ENCODE data around the gene PLA2G5.
"Not testable (repeated sequence)": the region's sequence is repeated elsewhere in the genome, so short reads cannot be mapped to it uniquely, and the experiment has no call there.

The PLA2G5 gene

GRCh38 chr1:20029178-20029912, 40.6 kb upstream of the PLA2G5 start:
- H3F3A ChIP-seq (ENCODE audit: insufficient read depth, low read length): no peaks in the 10 kb centered on the region
- peaks cover 16% of the 10 kb centered on the region for H3K27me3 ChIP-seq (replicated peaks; ENCODE audit: insufficient read depth, low read length)
- no peaks in the 10 kb centered on the region for H3K9me3 ChIP-seq (replicated peaks; ENCODE audit: insufficient read depth, low read length)
- no peak overlapping the region for H3K27ac ChIP-seq (ENCODE audit: low read length)
- H3K36me3 ChIP-seq (replicated peaks; ENCODE audit: insufficient read depth, low read length): no peaks in the 10 kb centered on the region
- H3K4me2 ChIP-seq (ENCODE audit: low read depth, low read length): no peak overlapping the region
- DNase-seq: no peak
- H3K9ac ChIP-seq (ENCODE audit: low read length): no peak overlapping the region
- no peak overlapping the region for H3K4me3 ChIP-seq (ENCODE audit: low read length)
- no peak overlapping the region for H2AFZ ChIP-seq (ENCODE audit: low read length)
- no peaks in the 10 kb centered on the region for H3K4me1 ChIP-seq (ENCODE audit: low read length)
- no peaks in the 10 kb centered on the region for H3K79me2 ChIP-seq (ENCODE audit: low read length)
- no peaks in the 10 kb centered on the region for H3K9me2 ChIP-seq (replicated peaks; ENCODE audit: insufficient read depth, low read length)
- TF ChIP-seq EZH2 (optimal IDR thresholded peaks at IDR 0.05; ENCODE audit: low read depth, low read length) (no peak), EZH2phosphoT487 (IDR thresholded peaks at IDR 0.05; ENCODE audit: low read length) (no peak), CTCF (IDR thresholded peaks at IDR 0.05; ENCODE audit: low read length) (no peak)
- no peaks in the 10 kb centered on the region for H4K20me1 ChIP-seq (ENCODE audit: insufficient read depth, low read length)

GRCh38 chr1:20030436-20031151, 39.4 kb upstream of the PLA2G5 start:
- H3K27ac ChIP-seq (ENCODE audit: low read length); H3K79me2 ChIP-seq (ENCODE audit: low read length); H3K36me3 ChIP-seq (replicated peaks; ENCODE audit: insufficient read depth, low read length); H3K9ac ChIP-seq (ENCODE audit: low read length); H2AFZ ChIP-seq (ENCODE audit: low read length); H3K9me2 ChIP-seq (replicated peaks; ENCODE audit: insufficient read depth, low read length); DNase-seq; H3K4me2 ChIP-seq (ENCODE audit: low read depth, low read length); H3K4me3 ChIP-seq (ENCODE audit: low read length); H3K9me3 ChIP-seq (replicated peaks; ENCODE audit: insufficient read depth, low read length); H4K20me1 ChIP-seq (ENCODE audit: insufficient read depth, low read length); H3K4me1 ChIP-seq (ENCODE audit: low read length); H3F3A ChIP-seq (ENCODE audit: insufficient read depth, low read length): not testable (repeated sequence)
- peaks cover 16% of the 10 kb centered on the region for H3K27me3 ChIP-seq (replicated peaks; ENCODE audit: insufficient read depth, low read length)

- no peaks in the 10 kb centered on the region for H3K4me1 ChIP-seq (ENCODE audit: low read length)
- TF ChIP-seq EZH2 (optimal IDR thresholded peaks at IDR 0.05; ENCODE audit: low read depth, low read length) (no peak), EZH2phosphoT487 (IDR thresholded peaks at IDR 0.05; ENCODE audit: low read length) (no peak), CTCF (IDR thresholded peaks at IDR 0.05; ENCODE audit: low read length) (no peak)
- H3K27me3 ChIP-seq (replicated peaks; ENCODE audit: insufficient read depth, low read length): peaks cover 16% of the 10 kb centered on the region
- no peaks in the 10 kb centered on the region for H3K9me2 ChIP-seq (replicated peaks; ENCODE audit: insufficient read depth, low read length)
- H3K4me3 ChIP-seq (ENCODE audit: low read length): no peak overlapping the region
- no peaks in the 10 kb centered on the region for H4K20me1 ChIP-seq (ENCODE audit: insufficient read depth, low read length)
- no peaks in the 10 kb centered on the region for H3F3A ChIP-seq (ENCODE audit: insufficient read depth, low read length)
- H3K9me3 ChIP-seq (replicated peaks; ENCODE audit: insufficient read depth, low read length): no peaks in the 10 kb centered on the region
- no peak overlapping the region for H3K9ac ChIP-seq (ENCODE audit: low read length)
- no peak overlapping the region for H2AFZ ChIP-seq (ENCODE audit: low read length)
- no peaks in the 10 kb centered on the region for H3K36me3 ChIP-seq (replicated peaks; ENCODE audit: insufficient read depth, low read length)
- H3K27ac ChIP-seq (ENCODE audit: low read length): no peak overlapping the region
- H3K79me2 ChIP-seq (ENCODE audit: low read length): no peaks in the 10 kb centered on the region
- H3K4me2 ChIP-seq (ENCODE audit: low read depth, low read length): no peak overlapping the region
- DNase-seq: no peak
These were observed 38.8 kb upstream of the PLA2G5 start for GRCh38 chr1:20031161-20031560.

GRCh38 chr1:20031836-20032235, 38.2 kb upstream of the PLA2G5 start:
- H3K4me3 ChIP-seq (ENCODE audit: low read length): no peak overlapping the region
- H2AFZ ChIP-seq (ENCODE audit: low read length): no peak overlapping the region
- no peak overlapping the region for H3K4me2 ChIP-seq (ENCODE audit: low read depth, low read length)
- no peaks in the 10 kb centered on the region for H4K20me1 ChIP-seq (ENCODE audit: insufficient read depth, low read length)
- no peaks in the 10 kb centered on the region for H3F3A ChIP-seq (ENCODE audit: insufficient read depth, low read length)
- H3K79me2 ChIP-seq (ENCODE audit: low read length): no peaks in the 10 kb centered on the region
- H3K9me2 ChIP-seq (replicated peaks; ENCODE audit: insufficient read depth, low read length): no peaks in the 10 kb centered on the region
- no peaks in the 10 kb centered on the region for H3K36me3 ChIP-seq (replicated peaks; ENCODE audit: insufficient read depth, low read length)
- no peak overlapping the region for H3K27ac ChIP-seq (ENCODE audit: low read length)
- H3K27me3 ChIP-seq (replicated peaks; ENCODE audit: insufficient read depth, low read length): peaks cover 14% of the 10 kb centered on the region; the same call in 1 of the 2 replicates
- no peaks in the 10 kb centered on the region for H3K4me1 ChIP-seq (ENCODE audit: low read length)
- H3K9ac ChIP-seq (ENCODE audit: low read length): no peak overlapping the region
- TF ChIP-seq CTCF (IDR thresholded peaks at IDR 0.05; ENCODE audit: low read length) (no peak), EZH2 (optimal IDR thresholded peaks at IDR 0.05; ENCODE audit: low read depth, low read length) (no peak), EZH2phosphoT487 (IDR thresholded peaks at IDR 0.05; ENCODE audit: low read length) (no peak)
- no peak for DNase-seq
- no peaks in the 10 kb centered on the region for H3K9me3 ChIP-seq (replicated peaks; ENCODE audit: insufficient read depth, low read length)

Data from MM.1S (cell line).